Measurements from ENCODE around the gene JPH3. TPM values are rescaled to one million over a fixed set of nuclear protein-coding genes. Genes with fewer than 3 reads are reported as not detected.

The JPH3 gene
- total and polyA plus RNA-seq, 2 experiments from 2014 or later = 1.8 to 4.8 TPM

- Histone ChIP-seq H3K79me2 (no peaks in the 10 kb centered on the region), H3K9me3 (ENCODE audit: low read depth) (no peaks in the 10 kb centered on the region), H3K9me2 (replicated peaks; ENCODE audit: insufficient read depth) (no peaks in the 10 kb centered on the region), H3K27ac (no peak overlapping the region), H3K4me3 (no peak overlapping the region), H3K4me2 (no peak overlapping the region), H3K36me3 (replicated peaks; ENCODE audit: insufficient read depth, low read depth) (no peaks in the 10 kb centered on the region), H2AFZ (no peak overlapping the region), H3K27me3 (no peaks in the 10 kb centered on the region), H4K20me1 (ENCODE audit: insufficient read depth, poor library complexity, severe bottlenecking) (no peaks in the 10 kb centered on the region), H3K4me1 (ENCODE audit: insufficient read depth) (no peaks in the 10 kb centered on the region)
- no peak for TF ChIP-seq EZH2 (IDR thresholded peaks at IDR 0.05; ENCODE audit: borderline replicate concordance)
- no peak for TF ChIP-seq EZH2phosphoT487 (IDR thresholded peaks at IDR 0.05; ENCODE audit: low read depth, severe bottlenecking, unreplicated experiment)
- no peak for TF ChIP-seq CTCF (IDR thresholded peaks at IDR 0.05; ENCODE audit: poor library complexity)
- DNase-seq (ENCODE audit: low spot score) = no peak
- 93% methylated on average over 17 of the region's 17 CpGs for WGBS (ENCODE audit: low lambda C conversion rate, missing lambda C conversion rate)
Measured at GRCh38 chr16:87652386-87652785, 50.1 kb downstream of the JPH3 start.

DNA sequence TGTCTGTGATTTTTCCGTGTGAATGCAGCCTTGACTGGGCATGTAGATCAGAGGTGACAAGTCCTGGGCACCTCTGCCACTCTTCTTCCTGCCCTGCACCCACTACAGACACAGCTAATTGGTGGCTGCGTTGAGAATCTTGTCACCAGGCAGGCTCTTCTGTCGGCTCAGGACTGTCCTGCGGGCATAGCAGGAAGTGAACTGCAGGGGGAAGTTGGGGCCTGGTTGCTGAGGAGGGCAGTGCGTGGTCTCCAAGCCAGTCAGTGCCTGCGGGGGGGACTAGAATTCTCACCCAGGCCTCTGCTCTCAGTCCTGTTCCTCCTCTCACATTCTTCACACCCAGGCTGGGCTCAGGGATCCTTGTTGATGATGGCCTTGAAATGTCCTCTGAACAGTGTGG lies 50.5 kb downstream of the JPH3 start:
- Histone ChIP-seq H3K4me1 (ENCODE audit: insufficient read depth) (no peaks in the 10 kb centered on the region), H3K9me3 (ENCODE audit: low read depth) (no peaks in the 10 kb centered on the region), H3K4me2 (no peak overlapping the region), H2AFZ (no peak overlapping the region), H3K27me3 (no peaks in the 10 kb centered on the region), H3K27ac (no peak overlapping the region), H3K79me2 (no peaks in the 10 kb centered on the region), H3K9me2 (replicated peaks; ENCODE audit: insufficient read depth) (no peaks in the 10 kb centered on the region), H3K4me3 (no peak overlapping the region), H4K20me1 (ENCODE audit: insufficient read depth, poor library complexity, severe bottlenecking) (no peaks in the 10 kb centered on the region), H3K36me3 (replicated peaks; ENCODE audit: insufficient read depth, low read depth) (no peaks in the 10 kb centered on the region)
- DNase-seq (ENCODE audit: low spot score) = no peak
- TF ChIP-seq CTCF (IDR thresholded peaks at IDR 0.05; ENCODE audit: poor library complexity) (no peak), EZH2 (IDR thresholded peaks at IDR 0.05; ENCODE audit: borderline replicate concordance) (no peak), EZH2phosphoT487 (IDR thresholded peaks at IDR 0.05; ENCODE audit: low read depth, severe bottlenecking, unreplicated experiment) (no peak)
- WGBS (ENCODE audit: low lambda C conversion rate, missing lambda C conversion rate) = 70% methylated on average over 6 of the region's 6 CpGs

- no peaks in the 10 kb centered on the region for H3K9me3 ChIP-seq (ENCODE audit: low read depth)
- no peak overlapping the region for H3K4me3 ChIP-seq
- H3K4me2 ChIP-seq = no peak overlapping the region
- no peaks in the 10 kb centered on the region for H3K9me2 ChIP-seq (replicated peaks; ENCODE audit: insufficient read depth)
- DNase-seq (ENCODE audit: low spot score) = peak; percentile 24
- no peak overlapping the region for H3K27ac ChIP-seq
- no peak overlapping the region for H2AFZ ChIP-seq
- no peaks in the 10 kb centered on the region for H4K20me1 ChIP-seq (ENCODE audit: insufficient read depth, poor library complexity, severe bottlenecking)
- no peaks in the 10 kb centered on the region for H3K27me3 ChIP-seq
- TF ChIP-seq EZH2 (IDR thresholded peaks at IDR 0.05; ENCODE audit: borderline replicate concordance) = no peak
- TF ChIP-seq CTCF (IDR thresholded peaks at IDR 0.05; ENCODE audit: poor library complexity) = peak; percentile 22
- no peaks in the 10 kb centered on the region for H3K4me1 ChIP-seq (ENCODE audit: insufficient read depth)
- no peaks in the 10 kb centered on the region for H3K79me2 ChIP-seq
- WGBS (ENCODE audit: low lambda C conversion rate, missing lambda C conversion rate) = 69% methylated on average over 5 of the region's 5 CpGs
- no peaks in the 10 kb centered on the region for H3K36me3 ChIP-seq (replicated peaks; ENCODE audit: insufficient read depth, low read depth)
Measured at GRCh38 chr16:87653234-87653633, 50.9 kb downstream of the JPH3 start.

GRCh38 chr16:87654826-87655225 lies 52.5 kb downstream of the JPH3 start:
- H3K79me2 ChIP-seq = no peaks in the 10 kb centered on the region
- TF ChIP-seq EZH2phosphoT487 (IDR thresholded peaks at IDR 0.05; ENCODE audit: low read depth, severe bottlenecking, unreplicated experiment) (no peak), EZH2 (IDR thresholded peaks at IDR 0.05; ENCODE audit: borderline replicate concordance) (no peak), CTCF (IDR thresholded peaks at IDR 0.05; ENCODE audit: poor library complexity) (no peak)

More at GRCh38 chr16:87654826-87655225, 52.5 kb downstream of the JPH3 start:
- Histone ChIP-seq H3K27ac (no peak overlapping the region), H4K20me1 (ENCODE audit: insufficient read depth, poor library complexity, severe bottlenecking) (no peaks in the 10 kb centered on the region), H3K4me1 (ENCODE audit: insufficient read depth) (no peaks in the 10 kb centered on the region), H3K36me3 (replicated peaks; ENCODE audit: insufficient read depth, low read depth) (no peaks in the 10 kb centered on the region), H3K4me3 (no peak overlapping the region), H3K27me3 (no peaks in the 10 kb centered on the region), H3K9me2 (replicated peaks; ENCODE audit: insufficient read depth) (no peaks in the 10 kb centered on the region), H2AFZ (no peak overlapping the region), H3K4me2 (no peak overlapping the region), H3K9me3 (ENCODE audit: low read depth) (no peaks in the 10 kb centered on the region)
- DNase-seq (ENCODE audit: low spot score) = no peak
- WGBS (ENCODE audit: low lambda C conversion rate, missing lambda C conversion rate) = 95% methylated on average over 25 of the region's 25 CpGs
